PC-3 (cell line): ENCODE data around the gene SEC63. TPM values are rescaled to one million over a fixed set of nuclear protein-coding genes. Genes with fewer than 3 reads are reported as not detected.

Experiments
- ATAC-seq: fragments of 200-7000 bp; cut with Tn5 transposase; 2 replicates; pipeline ENCODE4 v1.9.1; 2020; ENCODE audit warnings: mild to moderate bottlenecking, moderate library complexity
- BruUV-seq: library from RNA; stranded (reverse); fragments of 400-500 nt; replicated peaks from 2 replicates; lab custom pipeline; 2021; lab: Mats Ljungman, UMichigan
- CTCF ChIA-PET: fragments of 300-600 bp; sonication (Branson Sonifier 250); formaldehyde crosslinking; loops from one replicate; lab custom pipeline; 2022; ENCODE audit warnings: antibody characterized with exemption; lab: Charles Lee
- POLR2A ChIA-PET: fragments of 300-600 bp; sonication (Branson Sonifier 250); formaldehyde crosslinking; loops from one replicate; lab custom pipeline; 2022; ENCODE audit warnings: antibody characterized with exemption; ENCODE audit not compliant: unreplicated experiment; lab: Charles Lee
- DNase-seq: peaks from one replicate; pipeline ENCODE4 v3.0.0-alpha.2; 2015
- H2AFZ ChIP-seq: fragments of 300-600 bp; sonication (generic); 2 replicates; pipeline ENCODE4 v1.6.0; 2016; ENCODE audit warnings: antibody characterized with exemption, low read length
- H3F3A ChIP-seq: fragments of 300-600 bp; sonication (generic); one replicate; pipeline ENCODE4 v1.6.0; 2017; ENCODE audit warnings: antibody characterized with exemption, low read length, control low read depth, mild to moderate bottlenecking; ENCODE audit not compliant: unreplicated experiment
- H3K27ac ChIP-seq: fragments of 300-600 bp; sonication (generic); 2 replicates; pipeline ENCODE4 v1.5.1; 2016; ENCODE audit warnings: mild to moderate bottlenecking, low read length
- H3K27me3 ChIP-seq: fragments of 300-600 bp; sonication (generic); 2 replicates; pipeline ENCODE4 v1.6.1; 2016; ENCODE audit warnings: low read length, mixed read lengths
- H3K36me3 ChIP-seq: fragments of 300-600 bp; sonication (generic); 2 replicates; pipeline ENCODE4 v1.6.1; 2016; ENCODE audit warnings: low read depth, mixed run types, low read length, mixed read lengths
- H3K4me1 ChIP-seq: fragments of 300-600 bp; sonication (generic); 2 replicates; pipeline ENCODE4 v1.5.1; 2016; ENCODE audit warnings: low read length; ENCODE audit not compliant: insufficient read depth
- H3K4me2 ChIP-seq: fragments of 300-600 bp; sonication (generic); 2 replicates; pipeline ENCODE4 v1.6.0; 2016; ENCODE audit warnings: low read length
- H3K4me3 ChIP-seq: fragments of 300-600 bp; sonication (generic); 2 replicates; pipeline ENCODE4 v1.5.1; 2016; ENCODE audit warnings: mild to moderate bottlenecking, low read length, mixed read lengths
- H3K79me2 ChIP-seq: fragments of 300-600 bp; sonication (generic); 2 replicates; pipeline ENCODE4 v1.6.1; 2017; ENCODE audit warnings: low read length, mixed read lengths
- H3K9ac ChIP-seq: fragments of 300-600 bp; sonication (generic); 2 replicates; pipeline ENCODE4 v1.6.0; 2016; ENCODE audit warnings: mild to moderate bottlenecking, low read length
- H3K9me2 ChIP-seq: fragments of 300-600 bp; sonication (generic); replicated peaks from 2 replicates; pipeline ENCODE4 v1.6.1; 2016; ENCODE audit warnings: mixed run types, low read length, mixed read lengths
- H3K9me3 ChIP-seq: fragments of 300-600 bp; sonication (generic); 2 replicates; pipeline ENCODE4 v1.6.1; 2016; ENCODE audit warnings: low read length, mixed read lengths
- H4K20me1 ChIP-seq: fragments of 300-600 bp; sonication (generic); 2 replicates; pipeline ENCODE4 v1.6.1; 2016; ENCODE audit warnings: low read length, mixed read lengths
- CTCF ChIP-seq: fragments of 300-600 bp; sonication (generic); conservative IDR thresholded peaks from 2 replicates; pipeline ENCODE4 v1.5.1; 2017; ENCODE audit warnings: antibody characterized with exemption, low read depth, mild to moderate bottlenecking, low read length
- EZH2 ChIP-seq: fragments of 300-600 bp; sonication (generic); IDR thresholded peaks from one replicate; pipeline ENCODE4 v1.6.1; 2017; ENCODE audit warnings: antibody characterized with exemption, mild to moderate bottlenecking, low read length; ENCODE audit not compliant: unreplicated experiment
- EZH2phosphoT487 ChIP-seq: fragments of 300-600 bp; sonication (generic); IDR thresholded peaks from 2 replicates; pipeline ENCODE4 v1.6.1; 2018; ENCODE audit warnings: mild to moderate bottlenecking, antibody characterized with exemption, low read length, borderline replicate concordance
- intact Hi-C: fragments of 100-400 bp; cut with micrococcal nuclease; formaldehyde crosslinking; loops from 2 replicates; pipeline ENCODE4 v1.9.0; 2023
- total RNA-seq: library from RNA; depleted of rRNA; stranded (reverse); fragments of >200 nt; gene quantifications from 2 replicates; pipeline ENCODE4 v1.2.3, GENCODE V29; 2014

The SEC63 gene
- total RNA-seq, 1 experiment from 2014 or later = 12.2 TPM

DNA sequence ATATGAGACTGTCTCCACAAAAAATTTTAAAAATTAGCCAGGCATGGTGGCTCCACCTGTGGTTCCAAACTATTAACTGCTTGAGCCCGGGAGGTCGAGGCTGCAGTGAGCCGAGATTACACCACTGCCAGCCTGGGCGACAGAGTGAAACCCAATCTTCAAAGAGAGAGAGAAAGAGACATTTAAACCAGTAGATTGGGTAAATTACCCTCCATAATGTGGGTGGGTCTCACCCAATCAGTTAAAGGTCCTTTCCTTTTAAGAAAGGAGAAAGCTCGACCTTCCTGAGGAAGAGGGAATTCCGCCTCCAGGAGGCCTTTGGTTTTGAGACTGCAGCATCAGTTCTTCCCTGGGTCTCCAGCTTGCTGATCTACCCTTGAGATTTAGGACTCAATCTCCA, 108.7 kb downstream of the SEC63 start:
- Histone ChIP-seq H3K4me1 (0 out of 2 replicates have a peak, but pooled peaks cover 4% of the 10 kb centered on the region), H3K36me3 (no peaks in the 10 kb centered on the region), H3K4me2 (no peak overlapping the region), H3K9me3 (no peaks in the 10 kb centered on the region), H3K4me3 (no peak overlapping the region), H3K9ac (no peak overlapping the region), H4K20me1 (no peaks in the 10 kb centered on the region), H3K27ac (no peak overlapping the region), H3K79me2 (no peaks in the 10 kb centered on the region), H3K9me2 (no peaks in the 10 kb centered on the region), H2AFZ (no peak overlapping the region), H3F3A (no peaks in the 10 kb centered on the region), H3K27me3 (no peaks in the 10 kb centered on the region; the same call in 1 of the 2 replicates)
- ATAC-seq = no peak
- BruUV-seq = no TSS peak
- DNase-seq = no peak
- intact Hi-C loops = no loop called here
- CTCF ChIA-PET = no interaction called here
- POLR2A ChIA-PET = no interaction called here
- no peak for TF ChIP-seq EZH2phosphoT487
- TF ChIP-seq EZH2 = no peak
- TF ChIP-seq CTCF = no peak

- BruUV-seq = no TSS peak
Measured at GRCh38 chr6:107847844-107848802, 109.9 kb downstream of the SEC63 start.

More at GRCh38 chr6:107847844-107848802, 109.9 kb downstream of the SEC63 start:
- POLR2A ChIA-PET = interaction anchor here (0.7 kb wide), 1 partner anchor 17 kb away, joined by 6 read pairs; no protein-coding TSS in a partner anchor
- ATAC-seq = peak; percentile 97
- H3K4me3 ChIP-seq = peak overlapping the region; percentile 63
- H3K36me3 ChIP-seq = no peaks in the 10 kb centered on the region
- H3K9ac ChIP-seq = no peak overlapping the region
- CTCF ChIA-PET = interaction anchor here (0.6 kb wide), 1 partner anchor 284 kb away, joined by 4 read pairs; no protein-coding TSS in a partner anchor
- 0 out of 2 replicates have a peak, but pooled peaks cover 4% of the 10 kb centered on the region for H3K4me1 ChIP-seq
- peak overlapping the region; percentile 88 for H3K4me2 ChIP-seq
- H3K9me2 ChIP-seq = no peaks in the 10 kb centered on the region
- H3F3A ChIP-seq = no peaks in the 10 kb centered on the region
- no peaks in the 10 kb centered on the region for H4K20me1 ChIP-seq
- TF ChIP-seq CTCF (peak; percentile 76), EZH2phosphoT487 (no peak), EZH2 (no peak)
- no peaks in the 10 kb centered on the region for H3K79me2 ChIP-seq
- no peak overlapping the region for H3K27ac ChIP-seq
- peak overlapping the region; percentile 95 for H2AFZ ChIP-seq
- H3K27me3 ChIP-seq = no peaks in the 10 kb centered on the region; the same call in 1 of the 2 replicates
- intact Hi-C loops = loop anchor here (1.0 kb wide), 1 partner anchor 173 kb away; no protein-coding TSS in a partner anchor
- no peaks in the 10 kb centered on the region for H3K9me3 ChIP-seq
- peak; percentile 77 for DNase-seq
